Cardiac fibroblast (primary cell): ENCODE data around the gene NCR3LG1.

Experiments used
- DNase-seq, 2 donors: peaks; one replicate each; pipeline versions ENCODE4 v3.0.0 to v3.0.0-alpha.2; 2010; ENCODE audit warnings: low read depth in 2 of 2
- H3K4me3 ChIP-seq, 2 donors: replicated peaks in 1 of 2; 1 replicate in 1 of 2; 2 replicates in 1 of 2; pipeline ENCODE4 v1.5.1; 2011; ENCODE audit warnings: low read depth in 2 of 2, low read length in 2 of 2, mild to moderate bottlenecking in 2 of 2, moderate library complexity in 1 of 2
- TF ChIP-seq, protein P1 (sequence below): IDR thresholded peaks from one replicate; pipeline ENCODE4 v1.5.1; 2011; ENCODE audit warnings: low read depth, mild to moderate bottlenecking, low read length, inconsistent platforms

The NCR3LG1 gene

DNA sequence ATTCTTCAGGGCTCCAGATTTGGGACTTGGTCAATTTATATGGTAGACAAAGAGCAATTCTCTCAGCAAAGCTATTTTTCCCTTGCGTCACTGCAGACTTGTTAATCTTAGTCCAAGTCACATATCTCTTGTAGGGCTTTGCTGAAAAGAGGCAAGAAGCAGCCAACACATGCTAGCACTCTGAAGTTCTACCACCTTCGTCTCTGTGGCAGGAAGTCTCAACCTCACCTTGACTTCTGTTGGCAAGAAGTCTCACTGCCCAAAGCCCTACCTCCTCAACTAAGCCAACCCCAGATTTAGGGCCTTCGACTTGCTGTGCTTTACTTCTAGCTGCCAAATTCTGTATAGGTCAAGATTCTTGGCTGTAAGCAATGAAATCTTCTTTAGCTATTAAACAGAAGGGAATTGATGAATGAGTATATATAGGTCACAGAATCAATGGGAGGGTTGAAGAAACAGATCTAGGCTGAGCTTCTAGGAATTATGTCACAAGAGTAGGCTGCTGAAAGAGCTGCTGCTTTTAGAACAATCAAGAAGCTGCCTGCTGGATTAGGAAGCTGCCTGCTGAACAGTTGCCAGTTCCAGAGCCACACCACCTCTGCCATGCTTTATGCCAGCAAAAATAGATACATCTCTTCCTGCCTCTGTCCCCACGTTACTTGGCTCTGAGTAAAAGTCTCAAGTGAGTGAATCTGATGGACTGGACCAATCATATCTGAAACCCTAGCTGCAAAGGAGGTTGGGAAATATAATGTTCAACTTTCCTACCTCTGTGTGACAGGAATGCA lies 17.6 kb upstream of the NCR3LG1 start:
- DNase-seq, result no peak
- TF ChIP-seq, protein P1, sequence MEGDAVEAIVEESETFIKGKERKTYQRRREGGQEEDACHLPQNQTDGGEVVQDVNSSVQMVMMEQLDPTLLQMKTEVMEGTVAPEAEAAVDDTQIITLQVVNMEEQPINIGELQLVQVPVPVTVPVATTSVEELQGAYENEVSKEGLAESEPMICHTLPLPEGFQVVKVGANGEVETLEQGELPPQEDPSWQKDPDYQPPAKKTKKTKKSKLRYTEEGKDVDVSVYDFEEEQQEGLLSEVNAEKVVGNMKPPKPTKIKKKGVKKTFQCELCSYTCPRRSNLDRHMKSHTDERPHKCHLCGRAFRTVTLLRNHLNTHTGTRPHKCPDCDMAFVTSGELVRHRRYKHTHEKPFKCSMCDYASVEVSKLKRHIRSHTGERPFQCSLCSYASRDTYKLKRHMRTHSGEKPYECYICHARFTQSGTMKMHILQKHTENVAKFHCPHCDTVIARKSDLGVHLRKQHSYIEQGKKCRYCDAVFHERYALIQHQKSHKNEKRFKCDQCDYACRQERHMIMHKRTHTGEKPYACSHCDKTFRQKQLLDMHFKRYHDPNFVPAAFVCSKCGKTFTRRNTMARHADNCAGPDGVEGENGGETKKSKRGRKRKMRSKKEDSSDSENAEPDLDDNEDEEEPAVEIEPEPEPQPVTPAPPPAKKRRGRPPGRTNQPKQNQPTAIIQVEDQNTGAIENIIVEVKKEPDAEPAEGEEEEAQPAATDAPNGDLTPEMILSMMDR, result no peak
- no peak overlapping the region for H3K4me3 ChIP-seq

DNA sequence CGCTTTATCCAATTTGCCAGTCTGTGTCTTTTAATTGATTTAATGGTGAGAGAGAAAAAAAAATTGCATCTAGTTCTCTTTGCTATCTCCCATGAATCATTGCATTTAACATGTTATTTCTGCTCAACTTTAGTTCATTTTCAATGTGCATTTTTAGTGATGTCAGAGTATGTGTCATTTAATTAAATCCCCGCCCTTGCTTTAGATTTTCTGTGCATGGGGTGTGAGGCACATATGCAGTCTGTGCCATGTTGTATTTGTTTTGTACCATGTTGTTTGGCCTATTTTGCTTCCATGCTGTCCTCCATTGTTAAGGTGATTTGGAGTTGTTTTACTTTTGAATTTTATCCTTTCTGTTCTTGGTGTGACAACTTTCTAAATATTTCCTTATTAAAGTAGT lies 8.3 kb upstream of the NCR3LG1 start:
- TF ChIP-seq, protein P1, result no peak
- DNase-seq, result peak in 1 of 2 donors; percentile 38

DNA sequence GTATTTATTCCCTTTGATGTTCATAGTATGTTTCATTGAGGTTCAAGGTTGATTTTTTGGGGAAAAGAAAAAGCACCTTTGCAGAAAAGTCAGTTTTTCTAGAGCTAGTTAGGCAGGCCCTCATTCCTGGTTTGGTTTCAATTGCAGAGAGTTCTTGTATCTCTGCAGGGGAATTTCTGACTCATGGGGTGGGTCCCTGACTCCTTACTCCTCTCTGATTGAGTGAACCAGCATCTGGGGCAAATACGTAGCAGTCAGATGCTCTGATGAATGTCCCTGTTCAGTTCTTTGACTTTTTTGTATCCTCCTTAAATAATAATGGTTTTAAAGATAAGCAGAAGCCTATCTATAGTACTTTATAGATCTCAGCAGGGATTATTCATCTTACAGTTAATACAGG lies 7.7 kb upstream of the NCR3LG1 start:
- DNase-seq, result peak; percentile 87 to 92
- TF ChIP-seq, protein P1, result no peak

More for the DNA sequence above, 8.3 kb upstream of the NCR3LG1 start:
- H3K4me3 ChIP-seq, result no peak overlapping the region

DNA sequence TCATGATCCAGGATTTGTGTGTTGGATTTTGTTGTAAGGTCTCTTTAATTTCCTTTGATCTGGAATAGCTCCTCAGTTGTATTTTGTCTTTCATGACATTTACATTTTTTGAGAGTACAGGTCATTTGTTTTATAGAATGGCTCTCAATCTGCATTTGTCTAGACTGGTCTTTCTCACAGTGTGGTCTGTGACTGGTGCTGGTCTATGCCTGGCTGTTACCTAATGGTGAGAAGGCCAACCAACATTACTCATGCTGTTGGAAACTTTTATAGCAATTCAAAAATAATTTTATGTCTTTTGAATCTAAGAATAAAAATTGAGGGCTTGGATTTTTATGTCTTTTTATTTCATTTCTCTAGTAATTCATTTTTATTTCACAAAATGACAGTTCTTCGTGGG lies 3.9 kb upstream of the NCR3LG1 start:
- TF ChIP-seq, protein P1, result no peak
- peak in 1 of 2 donors; percentile 21 for DNase-seq
- H3K4me3 ChIP-seq, result no peak overlapping the region

More for the DNA sequence above, 7.7 kb upstream of the NCR3LG1 start:
- no peak overlapping the region for H3K4me3 ChIP-seq

DNA sequence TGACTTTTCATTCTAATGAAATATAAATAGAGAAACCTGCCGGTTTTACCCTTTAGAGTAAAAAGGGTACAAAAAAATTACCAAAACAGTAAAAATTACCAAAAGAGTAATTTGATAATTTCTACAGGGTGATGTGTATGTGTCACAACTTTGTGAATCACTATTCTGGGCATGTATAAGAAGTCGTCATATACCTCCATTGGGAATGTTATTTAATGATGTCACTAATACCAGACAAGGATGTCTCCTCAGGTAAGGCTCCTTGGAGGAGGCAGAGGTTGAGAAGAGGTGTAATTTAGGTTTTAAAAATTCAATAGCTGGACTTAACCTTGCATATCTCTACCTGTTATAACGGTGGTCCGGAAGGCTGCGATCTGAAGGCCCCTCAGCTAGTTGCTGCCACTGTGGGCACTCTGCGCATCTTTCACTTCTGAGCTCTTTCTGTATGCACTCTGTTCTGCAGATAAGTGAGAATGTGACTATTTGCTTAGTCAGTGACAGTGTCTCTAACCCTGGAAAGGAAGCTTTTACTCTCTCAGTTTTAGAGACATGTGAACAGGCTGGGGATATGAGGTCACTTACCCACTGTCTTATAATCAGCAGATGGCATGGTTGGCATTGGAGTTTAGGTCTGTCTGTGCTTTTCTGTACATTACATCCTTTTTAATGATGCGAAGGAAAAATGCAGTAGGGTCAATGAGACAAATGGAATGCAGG lies 987 bp upstream of the NCR3LG1 start:
- peak in 1 of 2 donors; percentile 19 for DNase-seq
- no peak overlapping the region for H3K4me3 ChIP-seq
- TF ChIP-seq, protein P1, result no peak

DNA sequence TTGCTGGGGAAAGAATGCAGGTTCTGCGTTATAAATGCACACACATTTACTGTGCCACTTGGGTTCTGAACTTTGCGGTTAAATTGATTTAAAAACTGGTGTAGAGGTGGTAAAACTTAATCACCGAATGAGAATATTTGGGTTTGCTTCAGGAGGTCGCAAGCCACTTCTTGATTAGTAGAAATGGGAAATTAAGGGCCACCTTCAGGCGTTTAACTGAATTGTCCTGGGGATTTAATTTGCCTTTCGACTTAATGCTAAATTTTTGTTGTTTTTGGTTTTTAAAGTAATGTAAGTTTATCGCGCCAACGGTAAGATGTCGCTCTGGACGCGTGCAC lies 459 bp upstream of the NCR3LG1 start:
- TF ChIP-seq, protein P1, result peak; percentile 7
- H3K4me3 ChIP-seq, result peak overlapping the region; percentile 56
- DNase-seq, result no peak
